ENCODE measurements around the gene TMCC1.

Gene TMCC1

DNA sequence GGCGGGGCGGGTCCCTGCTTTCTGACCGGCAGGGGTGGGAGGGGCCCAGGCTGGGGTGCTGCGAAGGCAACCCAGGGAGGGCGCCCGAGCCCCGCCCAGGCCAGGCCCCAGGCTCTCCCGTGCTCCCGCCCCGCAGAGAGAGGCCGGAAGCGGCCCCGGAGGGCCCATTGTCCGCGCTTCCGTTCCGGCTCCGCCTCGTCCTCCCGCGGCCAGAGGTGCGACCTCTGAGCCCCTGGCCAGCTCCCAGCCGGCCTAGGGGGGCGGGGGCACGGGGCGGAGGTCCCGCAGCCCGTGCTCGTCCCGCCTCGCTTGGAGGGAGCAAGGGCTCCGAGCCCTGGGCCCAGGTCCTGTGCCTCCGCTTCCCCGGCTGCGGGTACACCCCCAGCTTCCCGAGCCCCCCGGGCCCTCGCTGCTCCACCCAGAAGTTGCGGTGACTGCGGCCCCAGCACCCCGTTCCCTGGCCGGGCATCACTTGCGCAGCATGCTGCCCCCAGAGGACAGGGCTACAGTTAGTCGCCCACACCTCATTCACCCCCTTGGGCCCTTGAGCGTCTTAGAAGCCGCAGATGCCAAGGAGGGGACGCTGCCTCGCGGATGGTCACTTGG is 266.7 kb downstream of the TMCC1 start:
- no peak for TF ChIP-seq CTCF (IDR thresholded peaks at IDR 0.05; ENCODE audit: low read depth, low read length, missing control alignments)
- H3K4me3 ChIP-seq (replicated peaks; ENCODE audit: low read depth, low read length), result peak overlapping the region; percentile 51
- peak; percentile 49 for DNase-seq (ENCODE audit: extremely low read depth, low read depth)

- H3K4me3 ChIP-seq (replicated peaks; ENCODE audit: low read depth, low read length), result no peak overlapping the region
- TF ChIP-seq CTCF (IDR thresholded peaks at IDR 0.05; ENCODE audit: low read depth, low read length, missing control alignments), result no peak
- no peak for DNase-seq (ENCODE audit: extremely low read depth, low read depth)
These were observed 268.2 kb downstream of the TMCC1 start for GRCh38 chr3:129625072-129625874.

DNA sequence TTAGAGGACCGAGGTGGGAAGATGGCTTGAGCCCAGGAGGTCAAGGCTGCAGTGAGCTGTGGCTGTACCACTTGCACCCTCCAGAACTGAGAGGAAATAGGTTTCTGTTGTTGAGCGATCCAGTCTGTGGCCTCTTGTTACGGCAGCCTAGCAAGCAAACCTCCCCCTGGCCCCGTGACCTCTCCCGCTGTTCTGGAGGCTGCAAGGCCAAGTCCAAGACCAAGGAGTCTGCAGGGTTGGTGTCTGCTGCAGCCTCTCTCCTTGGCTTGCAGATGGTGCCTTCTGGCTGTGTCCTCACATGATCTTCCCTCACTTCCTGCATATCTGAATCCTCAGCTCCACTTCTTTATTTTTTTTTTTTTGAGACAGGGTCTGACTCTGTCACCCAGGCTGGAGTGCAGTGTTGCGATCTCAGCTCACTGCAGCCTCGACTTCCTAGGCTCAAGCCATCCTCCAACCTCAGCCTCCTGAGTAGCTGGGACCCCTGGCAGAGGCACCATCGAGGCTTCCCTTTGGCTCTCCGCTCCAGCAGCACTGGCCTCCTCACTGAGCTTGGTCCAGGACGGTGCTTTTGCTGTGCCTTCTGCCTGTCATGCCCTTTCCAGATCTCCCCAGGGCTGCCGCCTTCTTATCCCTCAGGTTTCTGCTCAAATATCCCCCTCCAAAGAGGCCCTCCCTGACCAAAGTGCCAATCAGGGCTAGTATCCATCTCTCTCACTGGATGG is 269.0 kb downstream of the TMCC1 start:
- H3K4me3 ChIP-seq (replicated peaks; ENCODE audit: low read depth, low read length), result no peak overlapping the region
- TF ChIP-seq CTCF (IDR thresholded peaks at IDR 0.05; ENCODE audit: low read depth, low read length, missing control alignments), result no peak
- no peak for DNase-seq (ENCODE audit: extremely low read depth, low read depth)

DNA sequence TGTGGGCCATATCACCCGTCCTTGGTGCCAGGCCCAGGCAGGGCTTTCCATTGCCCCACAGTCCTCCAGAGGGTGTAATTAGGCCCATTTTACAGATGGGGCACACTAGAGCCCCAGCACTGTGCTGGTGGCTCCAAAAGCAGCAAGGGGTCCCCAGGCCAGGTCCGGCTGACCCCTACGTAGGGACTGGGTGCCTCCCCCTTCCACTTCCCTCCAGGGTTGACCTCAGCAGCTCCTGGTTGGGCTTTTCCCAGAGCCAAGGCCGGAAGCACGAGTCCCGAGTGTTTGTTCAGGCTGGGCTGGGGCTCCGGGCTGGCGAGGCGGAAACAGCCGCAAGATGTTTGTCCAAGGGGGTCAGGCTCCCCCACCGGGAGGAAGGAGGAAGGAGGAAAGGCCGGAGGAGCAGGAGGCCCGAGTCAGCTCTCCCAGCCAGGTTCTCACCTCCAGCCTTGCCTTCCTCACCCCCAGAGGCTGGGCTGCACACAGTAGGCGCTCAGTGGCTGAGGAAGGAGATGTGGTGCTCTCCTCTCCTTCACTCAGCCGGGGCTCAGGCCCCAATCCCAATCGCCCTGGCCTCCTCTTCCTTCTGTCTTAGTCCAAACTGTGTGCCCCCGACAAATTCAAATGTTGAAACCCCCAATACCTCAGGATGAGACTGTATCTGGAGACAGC is 269.9 kb downstream of the TMCC1 start:
- no peak for TF ChIP-seq CTCF (IDR thresholded peaks at IDR 0.05; ENCODE audit: low read depth, low read length, missing control alignments)
- no peak for DNase-seq (ENCODE audit: extremely low read depth, low read depth)
- no peak overlapping the region for H3K4me3 ChIP-seq (replicated peaks; ENCODE audit: low read depth, low read length)

GRCh38 chr3:129622933-129623332 is 270.6 kb downstream of the TMCC1 start:
- no peak overlapping the region for H3K4me3 ChIP-seq (replicated peaks; ENCODE audit: low read depth, low read length)
- no peak for TF ChIP-seq CTCF (IDR thresholded peaks at IDR 0.05; ENCODE audit: low read depth, low read length, missing control alignments)
- no peak for DNase-seq (ENCODE audit: extremely low read depth, low read depth)

DNA sequence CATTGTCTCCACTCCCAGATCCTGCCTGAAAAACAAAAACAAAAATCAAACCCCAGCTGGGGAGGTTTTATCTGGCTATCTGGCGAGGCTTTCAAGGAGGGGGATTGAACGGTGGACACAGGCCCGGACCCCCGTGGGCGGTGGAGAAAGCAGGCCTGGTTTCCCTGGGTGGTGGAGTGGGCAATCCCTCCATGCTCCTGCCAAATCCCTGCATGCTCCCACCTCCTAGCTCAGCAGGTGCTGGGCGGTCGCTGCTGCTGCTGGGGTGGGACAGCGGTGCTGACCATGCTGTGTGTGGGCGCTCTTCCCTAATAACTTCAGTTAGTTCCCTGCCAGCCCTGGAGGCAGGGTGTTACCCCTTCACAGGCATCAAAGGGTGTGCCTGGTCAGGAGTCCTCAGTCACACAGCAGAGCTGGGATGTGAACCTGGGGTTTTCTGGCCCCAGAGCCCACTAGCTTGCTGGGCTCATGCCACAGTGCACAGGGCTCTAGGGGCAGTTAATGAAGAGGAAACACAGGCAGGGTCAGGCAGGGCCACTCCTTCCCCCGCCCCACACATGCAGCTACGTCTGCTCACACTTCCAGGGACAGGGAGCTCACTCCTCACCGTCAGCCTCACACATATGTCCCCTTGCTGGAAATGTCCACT is 271.2 kb downstream of the TMCC1 start:
- no peak for TF ChIP-seq CTCF (IDR thresholded peaks at IDR 0.05; ENCODE audit: low read depth, low read length, missing control alignments)
- no peak for DNase-seq (ENCODE audit: extremely low read depth, low read depth)
- no peak overlapping the region for H3K4me3 ChIP-seq (replicated peaks; ENCODE audit: low read depth, low read length)
